Measurements from ENCODE around the gene PFAS. TPM values are rescaled to one million over a fixed set of nuclear protein-coding genes. Genes with fewer than 3 reads are reported as not detected.

Gene PFAS
- total RNA-seq, 1 experiment from 2014 or later, result 173 TPM

Other genes with a start within 250 kb of the PFAS start
- 0.06 TPM in 1 of 2 replicates, not detected in the other for gene GUCY2D, start 246.7 kb upstream of the PFAS start, total RNA-seq (2014; rRNA removed; shearing (Covaris generic))
- not detected in 2 replicates for gene ALOX15B, start 210.2 kb upstream of the PFAS start, total RNA-seq (2014; rRNA removed; shearing (Covaris generic))
- gene ALOX12B, start 161.6 kb upstream of the PFAS start, total RNA-seq (2014; rRNA removed; shearing (Covaris generic)), result not detected in 2 replicates
- 0.85 TPM in 1 of 2 replicates, not detected in the other for gene ALOXE3, start 130.8 kb upstream of the PFAS start, total RNA-seq (2014; rRNA removed; shearing (Covaris generic))
- gene HES7, start 125.2 kb upstream of the PFAS start, total RNA-seq (2014; rRNA removed; shearing (Covaris generic)), result 1.1 and 3.9 TPM in 2 replicates
- gene PER1, start 96.9 kb upstream of the PFAS start, total RNA-seq (2014; rRNA removed; shearing (Covaris generic)), result 29.0 and 34.0 TPM in 2 replicates
- gene VAMP2, start 86.3 kb upstream of the PFAS start, total RNA-seq (2014; rRNA removed; shearing (Covaris generic)), result 1.0 and 1.4 TPM in 2 replicates
- gene TMEM107, start 72.9 kb upstream of the PFAS start, total RNA-seq (2014; rRNA removed; shearing (Covaris generic)), result 37.8 and 60.6 TPM in 2 replicates
- 24.3 and 25.6 TPM in 2 replicates for gene BORCS6, start 59.1 kb upstream of the PFAS start, total RNA-seq (2014; rRNA removed; shearing (Covaris generic))
- gene AURKB, start 38.7 kb upstream of the PFAS start, total RNA-seq (2014; rRNA removed; shearing (Covaris generic)), result 162 and 166 TPM in 2 replicates
- gene CTC1, start 1.2 kb upstream of the PFAS start, total RNA-seq (2014; rRNA removed; shearing (Covaris generic)), result 15.0 and 22.9 TPM in 2 replicates
- gene RANGRF, start 39.4 kb downstream of the PFAS start, total RNA-seq (2014; rRNA removed; shearing (Covaris generic)), result 54.4 and 65.3 TPM in 2 replicates
- 0.68 and 1.7 TPM in 2 replicates for gene SLC25A35, start 46.1 kb downstream of the PFAS start, total RNA-seq (2014; rRNA removed; shearing (Covaris generic))
- gene ARHGEF15, start 61.0 kb downstream of the PFAS start, total RNA-seq (2014; rRNA removed; shearing (Covaris generic)), result 4.6 and 5.6 TPM in 2 replicates
- gene ODF4, start 90.6 kb downstream of the PFAS start, total RNA-seq (2014; rRNA removed; shearing (Covaris generic)), result not detected in 2 replicates
- 3,963 and 5,110 TPM in 2 replicates for gene RPL26, start 133.9 kb downstream of the PFAS start, total RNA-seq (2014; rRNA removed; shearing (Covaris generic))
- gene RNF222, start 148.5 kb downstream of the PFAS start, total RNA-seq (2014; rRNA removed; shearing (Covaris generic)), result 0.03 TPM in 1 of 2 replicates, not detected in the other
- gene NDEL1, start 186.6 kb downstream of the PFAS start, total RNA-seq (2014; rRNA removed; shearing (Covaris generic)), result 22.3 and 33.4 TPM in 2 replicates